Mammary epithelial cell (primary cell): Measurements from ENCODE around the gene LDLRAP1.

Source experiments
- EZH2 ChIP-seq: IDR thresholded peaks from 2 replicates; pipeline ENCODE4 v1.6.1; 2012; ENCODE audit warnings: low read length, inconsistent platforms, borderline replicate concordance
- TF ChIP-seq, protein P1 (sequence below), 2 donors: IDR thresholded peaks in 1 of 2; conservative IDR thresholded peaks in 1 of 2; 2 replicates each; pipeline ENCODE4 v1.5.1; 2011 to 2012; ENCODE audit warnings: inconsistent platforms in 2 of 2, low read length in 2 of 2, mild to moderate bottlenecking in 2 of 2, control low read depth in 1 of 2, low read depth in 1 of 2; ENCODE audit not compliant: insufficient read depth in 1 of 2; ENCODE audit errors: extremely low read depth in 1 of 2

DNA sequence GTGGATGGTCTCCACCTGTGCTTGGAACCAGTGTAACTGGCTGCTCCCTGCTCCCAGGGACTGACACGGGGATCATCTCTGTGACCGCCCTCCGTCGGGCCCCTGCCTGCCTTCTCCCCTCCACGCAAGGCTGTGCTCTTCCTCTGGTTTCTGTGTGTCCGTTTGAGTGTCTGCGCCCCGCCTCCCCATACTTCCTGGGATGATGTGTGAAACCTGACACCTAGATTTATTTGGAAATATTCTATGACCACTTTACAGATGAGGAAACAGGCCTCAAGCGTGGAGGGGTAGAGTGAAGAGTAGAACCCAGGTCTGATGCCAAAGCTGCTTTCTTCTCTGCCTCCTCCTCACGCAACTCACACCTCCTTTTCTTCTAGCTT lies 24.3 kb downstream of the LDLRAP1 start:
- TF ChIP-seq EZH2: no peak
- TF ChIP-seq, protein P1, sequence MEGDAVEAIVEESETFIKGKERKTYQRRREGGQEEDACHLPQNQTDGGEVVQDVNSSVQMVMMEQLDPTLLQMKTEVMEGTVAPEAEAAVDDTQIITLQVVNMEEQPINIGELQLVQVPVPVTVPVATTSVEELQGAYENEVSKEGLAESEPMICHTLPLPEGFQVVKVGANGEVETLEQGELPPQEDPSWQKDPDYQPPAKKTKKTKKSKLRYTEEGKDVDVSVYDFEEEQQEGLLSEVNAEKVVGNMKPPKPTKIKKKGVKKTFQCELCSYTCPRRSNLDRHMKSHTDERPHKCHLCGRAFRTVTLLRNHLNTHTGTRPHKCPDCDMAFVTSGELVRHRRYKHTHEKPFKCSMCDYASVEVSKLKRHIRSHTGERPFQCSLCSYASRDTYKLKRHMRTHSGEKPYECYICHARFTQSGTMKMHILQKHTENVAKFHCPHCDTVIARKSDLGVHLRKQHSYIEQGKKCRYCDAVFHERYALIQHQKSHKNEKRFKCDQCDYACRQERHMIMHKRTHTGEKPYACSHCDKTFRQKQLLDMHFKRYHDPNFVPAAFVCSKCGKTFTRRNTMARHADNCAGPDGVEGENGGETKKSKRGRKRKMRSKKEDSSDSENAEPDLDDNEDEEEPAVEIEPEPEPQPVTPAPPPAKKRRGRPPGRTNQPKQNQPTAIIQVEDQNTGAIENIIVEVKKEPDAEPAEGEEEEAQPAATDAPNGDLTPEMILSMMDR (conservative IDR thresholded peaks at IDR 0.05 in 1 of 2, IDR thresholded peaks at IDR 0.05 in 1 of 2; ENCODE audit: extremely low read depth in 1 of 2, insufficient read depth in 1 of 2, low read depth in 1 of 2, low read length in 2 of 2): no peak
